GM19043 (cell line): ENCODE results near the gene ZNF605.
"Not testable (repeated sequence)": the region's sequence is repeated elsewhere in the genome, so short reads cannot be mapped to it uniquely, and the experiment has no call there.

Experiments
- ATAC-seq: cut with Tn5 transposase; IDR thresholded peaks from one replicate; pipeline ENCODE4 v1.9.1; 2021; ENCODE audit warnings: low read depth; ENCODE audit not compliant: unreplicated experiment

The ZNF605 gene

DNA sequence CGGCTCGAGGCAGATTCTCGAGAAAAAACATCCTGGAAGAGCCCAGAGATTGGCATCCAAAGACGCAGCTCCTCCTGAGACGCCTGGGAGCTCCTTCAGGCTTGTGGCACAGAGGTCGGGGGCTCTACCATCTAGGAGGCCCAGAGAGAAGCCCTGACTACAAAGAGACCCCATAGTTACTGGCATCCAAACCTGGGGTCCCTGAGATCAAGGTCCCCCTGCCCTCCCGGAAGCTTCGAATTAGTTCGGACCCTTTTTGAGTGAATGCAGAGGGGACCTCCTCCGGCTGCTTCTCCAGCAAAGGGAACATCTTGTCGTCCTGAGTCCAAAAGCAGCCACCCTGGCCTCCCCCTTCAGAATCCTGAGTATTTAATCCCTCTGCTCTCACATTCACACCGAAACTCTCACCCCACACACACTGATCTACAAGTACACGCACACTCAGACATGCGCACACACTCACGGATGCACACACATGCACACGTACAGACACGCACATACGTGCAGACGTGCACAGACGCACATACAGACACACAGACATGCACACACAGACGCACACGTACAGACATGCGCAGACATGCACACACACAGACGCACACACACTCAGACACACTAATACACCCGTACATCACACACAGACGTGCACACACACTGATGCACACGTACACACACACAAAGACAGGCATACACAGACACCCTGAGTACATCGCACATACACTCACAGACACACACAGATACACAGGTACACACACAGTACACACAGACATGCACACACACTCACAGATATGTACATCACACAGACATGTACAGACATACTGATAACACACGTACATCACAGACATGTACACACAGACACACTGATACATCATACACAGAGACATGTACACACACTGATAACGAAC, 5.9 kb downstream of the ZNF605 start:
- no peak for ATAC-seq

DNA sequence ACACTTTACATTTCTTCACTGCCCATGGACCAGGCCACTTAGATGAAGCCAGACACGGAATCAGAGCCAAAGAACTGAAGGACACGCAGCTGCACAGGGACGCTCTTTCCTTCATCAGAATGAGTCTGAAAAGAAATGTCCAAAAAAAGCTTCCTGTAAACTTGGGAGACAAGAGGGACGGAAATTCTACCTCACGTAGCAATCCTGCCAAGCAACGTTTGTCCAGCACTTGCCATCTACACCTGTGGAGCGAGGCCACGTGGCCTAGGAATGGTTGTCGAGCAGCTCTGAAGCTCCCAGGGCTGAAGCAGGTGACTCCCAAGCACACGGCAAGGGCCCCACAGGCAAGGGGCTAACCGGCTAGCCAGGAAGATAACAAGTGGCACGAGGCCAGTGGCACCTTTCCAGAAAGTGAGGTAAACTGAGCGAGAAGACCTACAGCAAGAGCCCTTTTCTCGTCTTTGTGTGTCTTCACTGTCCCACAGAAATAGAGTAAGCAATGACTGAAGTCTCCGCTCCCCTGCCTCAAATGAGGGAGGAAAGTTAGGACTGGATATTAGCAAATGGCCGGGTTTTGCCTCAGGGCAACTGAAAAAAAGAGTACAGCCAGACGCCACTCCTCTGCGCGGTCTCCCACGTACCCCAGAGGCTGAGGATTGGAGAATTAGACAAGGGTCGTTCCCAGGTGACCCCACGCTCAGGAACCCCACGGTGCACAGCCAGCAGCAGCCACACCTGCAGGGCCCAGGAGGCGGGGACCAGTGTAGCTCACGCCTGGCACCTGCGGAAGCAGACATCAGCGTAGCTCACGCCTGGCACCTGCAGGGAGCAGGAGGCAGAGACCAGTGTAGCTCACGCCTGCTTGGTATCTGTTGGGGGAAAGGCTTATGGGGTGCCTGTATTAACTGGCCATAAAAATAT, 7.7 kb downstream of the ZNF605 start:
- no peak for ATAC-seq

GRCh38 chr12:132946246-132946820, 9.8 kb downstream of the ZNF605 start:
- no peak for ATAC-seq

GRCh38 chr12:132945806-132946205, 10.3 kb downstream of the ZNF605 start:
- ATAC-seq, result no peak

- ATAC-seq, result no peak
Measured at GRCh38 chr12:132942611-132943010, 13.5 kb downstream of the ZNF605 start.

DNA sequence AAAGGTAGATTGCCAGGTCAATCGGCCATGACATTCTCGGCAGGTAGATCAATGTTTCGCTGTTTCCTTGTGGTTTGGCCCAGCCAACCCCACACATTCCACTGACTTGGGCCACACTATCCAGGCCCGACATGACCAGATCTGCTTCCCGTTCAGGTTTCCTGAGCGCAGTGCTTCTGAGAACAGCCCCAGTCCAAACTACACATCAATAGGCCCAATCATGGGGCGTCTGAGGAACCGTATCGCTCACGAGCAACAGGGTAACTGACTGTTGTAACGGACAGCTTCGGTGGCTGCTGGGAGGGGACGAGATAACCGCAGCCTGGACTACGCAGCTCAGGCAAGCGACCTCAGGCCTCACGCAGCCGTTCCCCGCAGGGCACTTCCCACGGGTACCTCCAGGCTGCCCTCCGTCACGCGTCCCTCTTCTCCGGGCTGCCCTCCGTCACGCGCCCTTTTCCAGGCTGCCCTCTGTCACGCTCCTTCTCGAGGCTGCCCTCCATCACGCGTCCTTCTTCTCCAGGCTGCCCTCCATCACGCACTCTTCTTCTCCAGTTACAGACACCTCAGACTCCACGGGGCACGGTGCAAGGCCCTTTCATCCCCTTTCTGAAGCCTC, 14.7 kb downstream of the ZNF605 start:
- no peak for ATAC-seq

DNA sequence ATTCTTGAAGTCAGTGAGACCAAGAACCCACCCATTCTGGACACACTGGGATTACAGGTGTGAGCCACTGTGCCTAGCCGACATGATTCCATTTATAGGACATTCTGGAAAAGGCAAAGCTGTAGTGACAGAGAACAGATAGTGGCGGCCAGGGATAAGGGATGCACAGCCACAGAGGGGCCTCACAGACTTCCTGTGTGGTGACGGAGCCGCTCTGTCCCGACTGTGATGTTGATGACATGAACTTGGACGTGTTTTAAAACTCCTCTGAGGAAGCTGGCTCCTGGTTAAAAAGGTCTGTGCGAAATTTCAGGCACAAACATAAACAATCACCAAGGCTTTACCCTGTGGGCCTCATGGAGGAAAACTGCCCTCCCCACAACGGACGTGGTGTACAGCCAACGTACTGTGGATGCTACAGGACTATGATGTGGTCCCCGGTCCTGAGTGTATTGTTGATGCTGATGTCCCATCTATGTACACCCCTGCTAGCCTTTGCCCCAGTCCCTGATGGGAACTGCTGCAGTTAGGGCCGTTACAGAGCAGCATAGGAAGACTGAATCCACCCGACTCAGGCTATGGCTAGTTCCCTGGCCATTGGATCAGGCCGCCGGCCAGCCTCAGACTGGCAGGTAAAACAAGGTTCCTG, 15.9 kb downstream of the ZNF605 start:
- no peak for ATAC-seq

- not testable (repeated sequence) for ATAC-seq
Measured at GRCh38 chr12:132938807-132939206, 17.3 kb downstream of the ZNF605 start.

GRCh38 chr12:132937476-132937875, 18.6 kb downstream of the ZNF605 start:
- ATAC-seq, result no peak

GRCh38 chr12:132936921-132937320, 19.2 kb downstream of the ZNF605 start:
- ATAC-seq, result not testable (repeated sequence)

DNA sequence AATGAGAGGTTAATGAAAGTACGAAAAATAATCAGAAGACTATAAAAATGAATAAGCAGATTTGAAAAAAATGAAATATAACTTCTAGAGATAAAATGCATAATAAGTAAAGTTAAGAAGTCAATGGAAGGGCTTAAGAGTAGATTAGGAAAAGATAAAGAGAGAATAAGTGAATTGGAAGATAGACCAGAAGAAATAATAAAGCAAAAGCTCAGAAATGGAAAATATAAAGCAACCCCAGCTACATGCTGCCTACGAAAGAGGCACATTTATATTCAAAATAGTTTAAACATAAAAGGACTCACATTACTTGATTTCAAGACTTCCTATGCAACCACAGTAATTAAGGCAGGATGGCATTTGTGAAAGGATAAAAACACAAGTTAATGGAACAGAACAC, 19.9 kb downstream of the ZNF605 start:
- no peak for ATAC-seq

GRCh38 chr12:132926415-132926833, 29.7 kb downstream of the ZNF605 start:
- no peak for ATAC-seq

DNA sequence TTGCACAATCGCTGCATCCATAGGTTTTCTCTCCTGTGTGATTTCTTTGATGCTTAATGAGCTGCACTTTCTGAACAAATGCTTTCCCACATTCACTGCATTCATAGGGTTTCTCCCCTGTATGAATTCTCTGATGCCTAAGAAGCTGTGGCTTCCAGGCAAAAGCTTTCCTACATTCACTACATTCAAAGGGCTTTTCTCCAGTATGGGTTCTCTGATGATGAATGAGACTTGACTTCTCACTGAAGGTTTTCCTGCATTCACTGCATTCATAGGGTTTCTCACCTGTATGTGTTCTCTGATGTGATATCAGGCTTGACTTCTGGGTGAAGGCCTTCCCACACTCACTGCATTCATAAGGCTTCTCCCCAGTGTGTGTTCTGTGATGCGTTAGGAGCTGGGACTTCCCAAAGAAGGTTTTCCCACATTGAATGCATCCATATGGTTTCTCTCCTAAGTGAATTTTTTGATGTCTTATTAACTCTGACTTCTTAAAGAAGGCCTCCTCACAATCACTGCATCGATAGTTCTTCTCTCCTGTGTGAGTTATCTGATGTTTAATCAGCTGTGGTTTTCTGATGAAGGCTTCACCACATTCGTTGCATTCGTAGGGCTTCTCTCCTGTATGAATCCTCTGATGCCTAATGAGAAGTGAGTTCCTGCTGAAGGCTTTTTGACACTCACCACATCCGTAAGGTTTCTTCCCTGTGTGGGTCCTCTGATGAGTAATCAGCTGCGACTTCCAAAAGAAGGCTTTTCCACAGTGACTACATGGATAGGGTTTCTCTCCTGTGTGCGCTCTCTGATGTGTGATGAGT, 30.3 kb downstream of the ZNF605 start:
- ATAC-seq, result no peak

- ATAC-seq, result no peak
Measured at GRCh38 chr12:132924356-132924755, 31.8 kb downstream of the ZNF605 start.

DNA sequence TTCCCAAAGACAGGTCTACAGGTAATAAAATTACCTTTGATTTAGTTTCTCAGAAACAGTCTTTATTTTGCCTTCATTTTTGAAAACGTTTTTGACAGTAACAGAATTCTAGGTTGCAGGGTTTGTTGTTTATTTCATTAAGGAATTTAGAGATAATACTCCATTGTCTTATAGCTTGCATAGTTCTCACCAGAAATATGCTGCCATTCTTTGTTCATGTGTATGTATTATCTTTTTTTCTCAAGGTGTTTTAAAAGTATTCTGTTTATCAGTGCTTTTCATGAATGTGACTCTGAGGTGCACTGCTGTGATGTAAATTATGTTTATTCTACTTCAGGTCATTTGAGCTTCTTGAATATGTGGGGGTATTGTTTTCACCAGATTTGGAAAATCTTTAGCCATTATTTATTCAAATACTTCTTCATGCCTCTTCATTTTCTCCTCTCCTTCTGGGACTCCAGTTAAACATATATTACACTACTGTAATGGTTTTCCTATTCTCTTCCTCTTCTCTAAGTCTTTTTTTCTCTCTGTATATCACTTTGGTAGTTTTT, 32.7 kb downstream of the ZNF605 start:
- ATAC-seq, result no peak

DNA sequence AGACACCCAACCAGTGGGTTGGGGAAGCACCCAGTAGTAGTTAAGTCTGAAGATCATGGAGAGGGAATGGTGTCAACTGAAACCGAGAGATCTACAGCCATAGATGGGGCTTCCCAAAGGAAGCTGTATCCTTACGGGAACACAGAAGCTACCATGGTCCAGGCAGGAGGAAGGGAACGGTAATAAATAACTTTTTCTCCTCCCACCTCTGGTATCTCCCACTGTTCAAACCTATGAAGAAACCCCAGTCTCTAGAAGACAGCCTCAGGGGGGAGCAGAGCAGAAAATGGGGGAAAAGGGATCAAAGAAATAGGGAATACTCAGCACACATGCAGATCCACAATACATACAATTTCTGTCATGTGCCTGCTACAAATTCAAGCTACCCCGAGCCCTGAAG, 33.4 kb downstream of the ZNF605 start:
- no peak for ATAC-seq

DNA sequence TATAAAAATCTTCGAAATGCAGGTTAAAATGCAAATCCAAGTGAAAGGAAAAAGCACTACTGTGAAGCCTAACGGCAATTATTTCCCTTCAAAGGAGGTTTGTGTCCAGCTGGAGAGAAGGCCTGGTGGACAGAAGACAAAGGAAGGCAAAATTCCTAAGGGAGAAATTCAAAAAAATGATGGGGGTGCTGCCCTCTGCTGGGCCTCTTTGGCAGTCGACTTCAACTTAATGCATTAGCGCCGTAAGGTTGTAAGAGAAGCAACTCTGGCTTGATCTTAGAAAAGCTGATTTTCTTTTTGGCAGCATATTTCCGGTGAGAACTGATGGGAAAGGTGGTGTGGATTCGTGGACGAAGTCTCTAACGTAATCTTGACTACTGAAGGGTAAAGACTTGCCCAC, 34.4 kb downstream of the ZNF605 start:
- no peak for ATAC-seq

DNA sequence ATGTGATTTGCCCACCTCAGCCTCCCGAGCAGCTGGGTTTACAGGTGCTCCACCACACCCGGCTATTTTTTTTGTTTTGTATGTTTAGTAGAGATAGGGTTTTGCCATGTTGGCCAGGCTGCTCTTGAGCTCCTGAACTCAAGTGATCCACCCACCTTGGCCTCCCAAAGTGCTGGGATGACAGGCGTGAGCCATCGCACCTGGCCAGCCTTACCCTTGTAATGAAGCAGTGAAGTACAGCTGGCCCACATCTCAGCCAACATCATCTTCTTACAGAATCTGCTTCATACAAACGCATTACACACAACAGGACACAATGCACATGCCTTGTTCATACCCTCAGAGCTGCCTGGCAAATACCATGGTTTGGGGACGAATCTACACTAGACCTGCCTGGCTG, 37.4 kb downstream of the ZNF605 start:
- ATAC-seq, result no peak

GRCh38 chr12:132909030-132909368, 47.1 kb downstream of the ZNF605 start:
- ATAC-seq, result no peak
